Gastrocnemius medialis (tissue), 4 donors: ENCODE data around the gene SEMA3A.

Source experiments
- POLR2A ChIP-seq, 2 donors: fragments of 450-650 bp; IDR thresholded peaks; one replicate each; pipeline ENCODE4 v1.6.1; 2017; ENCODE audit warnings: antibody characterized with exemption in 2 of 2, mild to moderate bottlenecking in 2 of 2, moderate library complexity in 2 of 2
- TF ChIP-seq, protein P1 (sequence below), 5 experiments: fragments of 450-650 bp in 3 of 5; fragments of 200-600 bp in 2 of 5; sonication (generic) in 2 of 5; IDR thresholded peaks in 4 of 5; conservative IDR thresholded peaks in 1 of 5; 1 replicate in 4 of 5; 2 replicates in 1 of 5; pipeline ENCODE4 v1.5.1; 2016 to 2019; ENCODE audit warnings: antibody characterized with exemption in 5 of 5, mild to moderate bottlenecking in 3 of 5, moderate library complexity in 3 of 5

- TF ChIP-seq, protein P1, sequence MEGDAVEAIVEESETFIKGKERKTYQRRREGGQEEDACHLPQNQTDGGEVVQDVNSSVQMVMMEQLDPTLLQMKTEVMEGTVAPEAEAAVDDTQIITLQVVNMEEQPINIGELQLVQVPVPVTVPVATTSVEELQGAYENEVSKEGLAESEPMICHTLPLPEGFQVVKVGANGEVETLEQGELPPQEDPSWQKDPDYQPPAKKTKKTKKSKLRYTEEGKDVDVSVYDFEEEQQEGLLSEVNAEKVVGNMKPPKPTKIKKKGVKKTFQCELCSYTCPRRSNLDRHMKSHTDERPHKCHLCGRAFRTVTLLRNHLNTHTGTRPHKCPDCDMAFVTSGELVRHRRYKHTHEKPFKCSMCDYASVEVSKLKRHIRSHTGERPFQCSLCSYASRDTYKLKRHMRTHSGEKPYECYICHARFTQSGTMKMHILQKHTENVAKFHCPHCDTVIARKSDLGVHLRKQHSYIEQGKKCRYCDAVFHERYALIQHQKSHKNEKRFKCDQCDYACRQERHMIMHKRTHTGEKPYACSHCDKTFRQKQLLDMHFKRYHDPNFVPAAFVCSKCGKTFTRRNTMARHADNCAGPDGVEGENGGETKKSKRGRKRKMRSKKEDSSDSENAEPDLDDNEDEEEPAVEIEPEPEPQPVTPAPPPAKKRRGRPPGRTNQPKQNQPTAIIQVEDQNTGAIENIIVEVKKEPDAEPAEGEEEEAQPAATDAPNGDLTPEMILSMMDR (IDR thresholded peaks at IDR 0.05 in 4 of 5, conservative IDR thresholded peaks at IDR 0.05 in 1 of 5): no peak
- TF ChIP-seq POLR2A (IDR thresholded peaks at IDR 0.05): no peak
These were observed 10.8 kb downstream of the SEMA3A start for GRCh38 chr7:84183741-84184140.
